HL-60 (cell line): Measurements from ENCODE around the gene RSU1.

Source experiments
- CTCF ChIP-seq: IDR thresholded peaks from one replicate; pipeline ENCODE4 v1.5.1; 2011; ENCODE audit warnings: low read length, control low read depth, inconsistent platforms; ENCODE audit not compliant: insufficient read depth
- POLR2AphosphoS5 ChIP-seq: IDR thresholded peaks from 2 replicates; pipeline ENCODE4 v1.6.1; 2012; ENCODE audit warnings: low read depth
- REST ChIP-seq: IDR thresholded peaks from 2 replicates; pipeline ENCODE4 v1.6.1; 2012; ENCODE audit warnings: low read depth; ENCODE audit not compliant: insufficient replicate concordance

GRCh38 chr10:16559236-16559773 lies 257.9 kb downstream of the RSU1 start:
- TF ChIP-seq POLR2AphosphoS5, result no peak
- no peak for TF ChIP-seq CTCF
- TF ChIP-seq REST, result no peak
